Measurements from ENCODE around the gene CNOT9.

Gene CNOT9

GRCh38 chr2:218566296-218566695, 2.3 kb upstream of the CNOT9 start:
- DNase-seq (ENCODE audit: low read depth) = no peak
- no peak for TF ChIP-seq CTCF (IDR thresholded peaks at IDR 0.05; ENCODE audit: low read depth, low read length, missing control alignments)
- H3K4me3 ChIP-seq (ENCODE audit: low read depth, low read length) = no peak overlapping the region; the same call in 1 of the 2 replicates

- peak overlapping the region; percentile 74 for H3K4me3 ChIP-seq (ENCODE audit: low read depth, low read length)
- DNase-seq (ENCODE audit: low read depth) = peak; percentile 25
- TF ChIP-seq CTCF (IDR thresholded peaks at IDR 0.05; ENCODE audit: low read depth, low read length, missing control alignments) = no peak
Observed at GRCh38 chr2:218567797-218568189, 846 bp upstream of the CNOT9 start.

DNA sequence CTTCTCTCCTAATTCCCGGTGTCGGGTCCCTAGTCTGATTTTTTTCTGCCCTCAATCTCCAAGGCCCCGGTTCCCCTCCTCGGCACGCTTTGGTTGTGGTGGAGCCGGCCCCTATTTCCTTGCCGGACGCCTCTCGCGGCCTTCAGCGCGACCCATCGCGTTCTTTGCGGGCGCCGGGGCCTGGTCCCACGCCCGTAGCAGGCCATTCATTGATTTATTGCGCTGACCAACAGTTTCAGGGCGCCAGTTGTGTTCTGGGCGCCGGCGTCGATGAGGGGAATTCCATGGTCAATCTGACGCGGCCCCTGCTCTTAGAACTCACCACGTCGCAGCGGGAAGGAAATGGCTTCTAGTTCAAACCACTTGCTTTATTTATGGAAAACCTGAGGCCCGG, 396 bp downstream of the CNOT9 start:
- TF ChIP-seq CTCF (IDR thresholded peaks at IDR 0.05; ENCODE audit: low read depth, low read length, missing control alignments) = no peak
- H3K4me3 ChIP-seq (ENCODE audit: low read depth, low read length) = peak overlapping the region; percentile 88
- peak; percentile 24 for DNase-seq (ENCODE audit: low read depth)

DNA sequence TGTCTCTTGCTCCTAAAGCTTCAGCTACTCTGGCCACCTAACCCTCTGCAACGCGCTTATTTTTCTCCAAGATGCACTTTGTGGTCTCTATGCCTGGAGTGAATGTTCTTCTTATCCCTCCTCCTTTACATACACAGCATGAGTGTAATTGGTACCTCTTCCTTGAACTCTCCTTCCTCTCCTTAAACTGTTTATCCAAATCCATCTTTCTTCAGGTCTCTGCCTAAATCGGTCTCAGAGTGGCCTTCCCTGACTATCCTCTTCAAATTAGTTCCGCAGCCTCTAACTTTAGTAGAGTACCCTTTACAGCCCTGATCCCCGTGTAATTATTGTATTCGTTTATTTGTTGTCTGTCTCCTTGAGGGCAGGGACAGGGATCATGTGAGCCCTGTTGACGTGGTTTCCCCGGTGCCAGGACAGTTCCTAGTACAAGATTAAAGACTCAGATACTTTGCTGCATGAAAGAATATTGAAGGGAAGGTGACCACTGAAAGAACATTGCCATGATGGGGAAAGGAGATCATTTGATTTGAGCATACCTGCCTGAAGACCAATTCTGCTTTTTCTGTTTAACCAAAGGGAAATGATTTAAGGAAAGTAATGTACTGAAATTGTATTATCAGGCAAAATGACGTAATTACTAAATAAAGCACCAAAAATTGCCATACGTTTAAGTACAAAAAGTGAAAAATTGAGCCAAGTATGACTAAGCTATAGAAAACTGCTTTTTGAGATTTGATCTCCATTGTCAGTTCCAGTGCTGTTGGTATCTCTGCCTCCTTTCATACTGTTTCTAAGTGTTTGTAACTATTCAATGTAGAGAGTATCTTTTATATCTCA, 1.2 kb downstream of the CNOT9 start:
- no peak for TF ChIP-seq CTCF (IDR thresholded peaks at IDR 0.05; ENCODE audit: low read depth, low read length, missing control alignments)
- no peak for DNase-seq (ENCODE audit: low read depth)
- H3K4me3 ChIP-seq (ENCODE audit: low read depth, low read length) = peak overlapping the region; percentile 88

DNA sequence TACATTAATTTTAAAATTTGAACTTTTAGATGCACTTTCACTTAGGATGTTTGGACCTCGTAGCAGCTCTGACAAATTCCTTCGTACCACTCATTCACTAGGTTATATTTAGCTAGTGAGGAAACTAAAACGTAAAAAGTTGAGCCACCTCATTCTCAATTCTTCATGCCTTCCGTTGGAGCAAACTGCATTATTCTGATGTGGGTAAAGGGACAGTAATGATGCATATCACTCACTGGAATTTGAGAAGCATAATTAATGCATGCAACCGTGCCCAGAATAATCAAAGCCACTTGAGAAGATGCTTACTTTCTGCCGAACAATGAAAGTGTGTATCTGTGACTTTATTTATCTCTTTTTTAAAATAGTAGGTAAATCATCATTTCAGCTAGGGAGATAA, 2.2 kb downstream of the CNOT9 start:
- no peak for DNase-seq (ENCODE audit: low read depth)
- H3K4me3 ChIP-seq (ENCODE audit: low read depth, low read length) = peak overlapping the region; percentile 88; the same call in 1 of the 2 replicates
- no peak for TF ChIP-seq CTCF (IDR thresholded peaks at IDR 0.05; ENCODE audit: low read depth, low read length, missing control alignments)

- H3K4me3 ChIP-seq (ENCODE audit: low read depth, low read length) = no peak overlapping the region
- no peak for DNase-seq (ENCODE audit: low read depth)
- TF ChIP-seq CTCF (IDR thresholded peaks at IDR 0.05; ENCODE audit: low read depth, low read length, missing control alignments) = no peak
Observed at GRCh38 chr2:218576854-218577253, 8.2 kb downstream of the CNOT9 start.
